Esophagus squamous epithelium (tissue), 4 donors: ENCODE data around the gene MROH9.

Source experiments
- POLR2A ChIP-seq, 4 donors: fragments of 450-650 bp; IDR thresholded peaks; one replicate each; pipeline ENCODE4 v1.6.1; 2017; ENCODE audit warnings: antibody characterized with exemption in 4 of 4, mild to moderate bottlenecking in 4 of 4, moderate library complexity in 3 of 4
- TF ChIP-seq, protein P1 (sequence below), 6 experiments: fragments of 450-650 bp in 4 of 6; fragments of 200-600 bp in 2 of 6; sonication (generic) in 2 of 6; IDR thresholded peaks; one replicate each; pipeline ENCODE4 v1.5.1; 2016 to 2019; ENCODE audit warnings: antibody characterized with exemption in 6 of 6, mild to moderate bottlenecking in 4 of 6, moderate library complexity in 4 of 6

DNA sequence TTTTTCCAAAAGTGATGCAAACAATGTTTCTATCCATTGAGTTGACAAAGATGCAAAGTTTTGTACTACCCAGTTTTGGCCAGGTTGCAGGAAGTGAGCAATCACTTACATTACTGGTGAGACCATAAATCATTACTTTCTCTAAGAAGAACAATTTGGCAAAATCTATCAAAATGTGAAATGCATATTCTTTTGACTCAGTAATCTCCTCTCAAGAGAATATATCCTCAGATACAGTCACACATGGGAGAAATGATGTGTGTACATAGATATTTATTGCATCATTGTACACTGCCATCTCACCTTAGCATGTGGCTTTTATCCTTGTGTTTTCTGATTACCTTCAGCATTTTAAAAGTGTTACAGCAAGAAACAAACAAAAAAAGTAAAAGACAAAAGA lies 103.0 kb downstream of the MROH9 start:
- TF ChIP-seq, protein P1, sequence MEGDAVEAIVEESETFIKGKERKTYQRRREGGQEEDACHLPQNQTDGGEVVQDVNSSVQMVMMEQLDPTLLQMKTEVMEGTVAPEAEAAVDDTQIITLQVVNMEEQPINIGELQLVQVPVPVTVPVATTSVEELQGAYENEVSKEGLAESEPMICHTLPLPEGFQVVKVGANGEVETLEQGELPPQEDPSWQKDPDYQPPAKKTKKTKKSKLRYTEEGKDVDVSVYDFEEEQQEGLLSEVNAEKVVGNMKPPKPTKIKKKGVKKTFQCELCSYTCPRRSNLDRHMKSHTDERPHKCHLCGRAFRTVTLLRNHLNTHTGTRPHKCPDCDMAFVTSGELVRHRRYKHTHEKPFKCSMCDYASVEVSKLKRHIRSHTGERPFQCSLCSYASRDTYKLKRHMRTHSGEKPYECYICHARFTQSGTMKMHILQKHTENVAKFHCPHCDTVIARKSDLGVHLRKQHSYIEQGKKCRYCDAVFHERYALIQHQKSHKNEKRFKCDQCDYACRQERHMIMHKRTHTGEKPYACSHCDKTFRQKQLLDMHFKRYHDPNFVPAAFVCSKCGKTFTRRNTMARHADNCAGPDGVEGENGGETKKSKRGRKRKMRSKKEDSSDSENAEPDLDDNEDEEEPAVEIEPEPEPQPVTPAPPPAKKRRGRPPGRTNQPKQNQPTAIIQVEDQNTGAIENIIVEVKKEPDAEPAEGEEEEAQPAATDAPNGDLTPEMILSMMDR (IDR thresholded peaks at IDR 0.05): no peak
- no peak for TF ChIP-seq POLR2A (IDR thresholded peaks at IDR 0.05)
